ENCODE data around the gene BTBD9.

GRCh38 chr6:38479331-38479730 is 160.4 kb downstream of the BTBD9 start:
- TF ChIP-seq ZC3H11A (IDR thresholded peaks at IDR 0.05) (no peak), RNF2 (IDR thresholded peaks at IDR 0.05; ENCODE audit: borderline replicate concordance, low read depth) (no peak), POLR2A (IDR thresholded peaks at IDR 0.05; ENCODE audit: low read length) (no peak), HMGXB4 (CRISPR knock-in tag; IDR thresholded peaks at IDR 0.05; ENCODE audit: borderline replicate concordance) (no peak), PHF8 (IDR thresholded peaks at IDR 0.05; ENCODE audit: borderline replicate concordance, low read depth) (no peak), HDAC2 (IDR thresholded peaks at IDR 0.05) (no peak), MAFK (IDR thresholded peaks at IDR 0.05; ENCODE audit: partially characterized antibody) (no peak), CBX2 (IDR thresholded peaks at IDR 0.05; ENCODE audit: borderline replicate concordance, low read depth) (no peak)
- TF ChIP-seq, protein P1, sequence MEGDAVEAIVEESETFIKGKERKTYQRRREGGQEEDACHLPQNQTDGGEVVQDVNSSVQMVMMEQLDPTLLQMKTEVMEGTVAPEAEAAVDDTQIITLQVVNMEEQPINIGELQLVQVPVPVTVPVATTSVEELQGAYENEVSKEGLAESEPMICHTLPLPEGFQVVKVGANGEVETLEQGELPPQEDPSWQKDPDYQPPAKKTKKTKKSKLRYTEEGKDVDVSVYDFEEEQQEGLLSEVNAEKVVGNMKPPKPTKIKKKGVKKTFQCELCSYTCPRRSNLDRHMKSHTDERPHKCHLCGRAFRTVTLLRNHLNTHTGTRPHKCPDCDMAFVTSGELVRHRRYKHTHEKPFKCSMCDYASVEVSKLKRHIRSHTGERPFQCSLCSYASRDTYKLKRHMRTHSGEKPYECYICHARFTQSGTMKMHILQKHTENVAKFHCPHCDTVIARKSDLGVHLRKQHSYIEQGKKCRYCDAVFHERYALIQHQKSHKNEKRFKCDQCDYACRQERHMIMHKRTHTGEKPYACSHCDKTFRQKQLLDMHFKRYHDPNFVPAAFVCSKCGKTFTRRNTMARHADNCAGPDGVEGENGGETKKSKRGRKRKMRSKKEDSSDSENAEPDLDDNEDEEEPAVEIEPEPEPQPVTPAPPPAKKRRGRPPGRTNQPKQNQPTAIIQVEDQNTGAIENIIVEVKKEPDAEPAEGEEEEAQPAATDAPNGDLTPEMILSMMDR (IDR thresholded peaks at IDR 0.05), result no peak

Data from A549 (cell line).